Cortex of kidney (tissue), 1 donor: Measurements from ENCODE around the gene MED14.

Source experiments
- DNase-seq: peaks from one replicate; lab custom pipeline; 2025; lab: John Stamatoyannopoulos, UW

Gene MED14

GRCh38 chrX:40729598-40730584 lies 5.5 kb downstream of the MED14 start:
- DNase-seq, result no peak

- DNase-seq, result no peak
These were observed 7.6 kb downstream of the MED14 start for GRCh38 chrX:40727581-40728252.

GRCh38 chrX:40727093-40727492 lies 8.2 kb downstream of the MED14 start:
- no peak for DNase-seq

GRCh38 chrX:40722930-40723329 lies 12.4 kb downstream of the MED14 start:
- no peak for DNase-seq

GRCh38 chrX:40721489-40722106 lies 13.7 kb downstream of the MED14 start:
- DNase-seq, result no peak

- no peak for DNase-seq
These were observed 14.6 kb downstream of the MED14 start for GRCh38 chrX:40720792-40721191.

- DNase-seq, result no peak
These were observed 15.0 kb downstream of the MED14 start for GRCh38 chrX:40720339-40720738.

GRCh38 chrX:40719731-40720130 lies 15.6 kb downstream of the MED14 start:
- no peak for DNase-seq

GRCh38 chrX:40719218-40719617 lies 16.1 kb downstream of the MED14 start:
- DNase-seq, result no peak

GRCh38 chrX:40709395-40709794 lies 25.9 kb downstream of the MED14 start:
- no peak for DNase-seq

- no peak for DNase-seq
These were observed 29.6 kb downstream of the MED14 start for GRCh38 chrX:40705658-40706312.

- no peak for DNase-seq
These were observed 34.6 kb downstream of the MED14 start for GRCh38 chrX:40700640-40701342.

GRCh38 chrX:40698851-40699250 lies 36.5 kb downstream of the MED14 start:
- DNase-seq, result no peak

- DNase-seq, result no peak
These were observed 40.5 kb downstream of the MED14 start for GRCh38 chrX:40694802-40695201.

GRCh38 chrX:40688929-40689328 lies 46.4 kb downstream of the MED14 start:
- DNase-seq, result no peak

- DNase-seq, result no peak
These were observed 48.2 kb downstream of the MED14 start for GRCh38 chrX:40687169-40687568.

GRCh38 chrX:40685362-40685918 lies 49.9 kb downstream of the MED14 start:
- DNase-seq, result no peak

GRCh38 chrX:40684092-40684491 lies 51.2 kb downstream of the MED14 start:
- no peak for DNase-seq

GRCh38 chrX:40683245-40683644 lies 52.1 kb downstream of the MED14 start:
- DNase-seq, result no peak

GRCh38 chrX:40671126-40671525 lies 64.2 kb downstream of the MED14 start:
- DNase-seq, result no peak
